ENCODE results near the gene DNAAF5.
A peak's percentile ranks its signal among the peaks of the same experiment; 100 is the strongest.

The DNAAF5 gene

GRCh38 chr7:726084-726853 is at the start of gene DNAAF5:
DNAAF5 (plus strand) TSS chr7:726699; CDS start chr7:726721, 22 bp downstream.
- peak; percentile 63 to 82 (median 70) for DNase-seq

- DNase-seq, result no peak
Observed at GRCh38 chr7:676972-677385, 49.5 kb upstream of the DNAAF5 start.

- no peak for DNase-seq
Observed at GRCh38 chr7:680411-681127, 45.9 kb upstream of the DNAAF5 start.

GRCh38 chr7:681551-682307 is 44.8 kb upstream of the DNAAF5 start:
- no peak for DNase-seq

- DNase-seq, result no peak
Observed at GRCh38 chr7:682810-683209, 43.7 kb upstream of the DNAAF5 start.

- DNase-seq, result no peak
Observed at GRCh38 chr7:683526-684205, 42.8 kb upstream of the DNAAF5 start.

GRCh38 chr7:684416-684815 is 42.1 kb upstream of the DNAAF5 start:
- no peak for DNase-seq

- no peak for DNase-seq
Observed at GRCh38 chr7:685540-685939, 41.0 kb upstream of the DNAAF5 start.

- DNase-seq, result no peak
Observed at GRCh38 chr7:690478-691360, 35.8 kb upstream of the DNAAF5 start.

- DNase-seq, result no peak
Observed at GRCh38 chr7:691361-692045, 35.0 kb upstream of the DNAAF5 start.

- no peak for DNase-seq
Observed at GRCh38 chr7:693280-693679, 33.2 kb upstream of the DNAAF5 start.

GRCh38 chr7:696426-696811 is 30.1 kb upstream of the DNAAF5 start:
- DNase-seq, result no peak

- DNase-seq, result no peak
Observed at GRCh38 chr7:696812-697551, 29.5 kb upstream of the DNAAF5 start.

- DNase-seq, result no peak
Observed at GRCh38 chr7:698515-699475, 27.7 kb upstream of the DNAAF5 start.

GRCh38 chr7:699476-700170 is 26.9 kb upstream of the DNAAF5 start:
- no peak for DNase-seq

- DNase-seq, result no peak
Observed at GRCh38 chr7:701086-701671, 25.3 kb upstream of the DNAAF5 start.

- no peak for DNase-seq
Observed at GRCh38 chr7:703049-703448, 23.4 kb upstream of the DNAAF5 start.

GRCh38 chr7:706721-707120 is 19.8 kb upstream of the DNAAF5 start:
- no peak for DNase-seq
